Measurements from ENCODE around the gene ALG9.

- TF ChIP-seq CTCF (IDR thresholded peaks at IDR 0.05 in 2 of 3, conservative IDR thresholded peaks at IDR 0.05 in 1 of 3; ENCODE audit: borderline replicate concordance in 1 of 3, insufficient read depth in 1 of 3, low read depth in 2 of 3, low read length in 2 of 3) (peak; percentile 68 to 93 (median 82)), POLR2AphosphoS5 (IDR thresholded peaks at IDR 0.05; ENCODE audit: low read depth, low read length) (no peak), EZH2 (IDR thresholded peaks at IDR 0.05) (no peak), JUND (IDR thresholded peaks at IDR 0.05) (no peak), CEBPB (IDR thresholded peaks at IDR 0.05; ENCODE audit: low read depth) (no peak), CBX3 (IDR thresholded peaks at IDR 0.05; ENCODE audit: low read depth) (no peak), POLR2A (IDR thresholded peaks at IDR 0.05; ENCODE audit: borderline replicate concordance, extremely low read depth, insufficient read depth, insufficient read length) (no peak), REST (IDR thresholded peaks at IDR 0.05; ENCODE audit: low read depth) (no peak), ZFX (IDR thresholded peaks at IDR 0.05) (no peak), RAD21 (IDR thresholded peaks at IDR 0.05; ENCODE audit: low read depth) (peak; percentile 95)
Observed at GRCh38 chr11:111777094-111778046, 94.0 kb downstream of the ALG9 start.

Measured in HCT116 (cell line).